Stimulated activated CD4-positive, alpha-beta T cell treated with anti-CD3 and anti-CD28 coated beads, Interleukin-4, amount 100 ng/mL, for 24 hours (primary cell): Measurements from ENCODE around the gene SIGLEC14.

ENCODE experiments used
- DNase-seq: peaks from one replicate; pipeline ENCODE4 v3.0.0-alpha.2; 2020

Gene SIGLEC14

GRCh38 chr19:51610576-51610975 lies 36.0 kb downstream of the SIGLEC14 start:
- no peak for DNase-seq

GRCh38 chr19:51607920-51608562 lies 38.6 kb downstream of the SIGLEC14 start:
- DNase-seq = peak; percentile 67

GRCh38 chr19:51607077-51607476 lies 39.5 kb downstream of the SIGLEC14 start:
- peak; percentile 40 for DNase-seq

GRCh38 chr19:51602189-51602854 lies 44.3 kb downstream of the SIGLEC14 start:
- DNase-seq = no peak

- no peak for DNase-seq
These were observed 45.6 kb downstream of the SIGLEC14 start for GRCh38 chr19:51600940-51601580.

- no peak for DNase-seq
These were observed 47.5 kb downstream of the SIGLEC14 start for GRCh38 chr19:51599084-51599483.

- no peak for DNase-seq
These were observed 48.3 kb downstream of the SIGLEC14 start for GRCh38 chr19:51598159-51598915.

GRCh38 chr19:51595190-51596175 lies 51.1 kb downstream of the SIGLEC14 start:
- DNase-seq = no peak

- no peak for DNase-seq
These were observed 51.9 kb downstream of the SIGLEC14 start for GRCh38 chr19:51594774-51595109.

GRCh38 chr19:51593969-51594773 lies 52.5 kb downstream of the SIGLEC14 start:
- peak; percentile 97 for DNase-seq

- no peak for DNase-seq
These were observed 53.3 kb downstream of the SIGLEC14 start for GRCh38 chr19:51593138-51593890.
